Daoy (cell line): ENCODE results near the gene TSPY3. TPM values are rescaled to one million over a fixed set of nuclear protein-coding genes. Genes with fewer than 3 reads are reported as not detected.
"Not testable (repeated sequence)": the region's sequence is repeated elsewhere in the genome, so short reads cannot be mapped to it uniquely, and the experiment has no call there.

Experiments used
- DNase-seq: peaks from one replicate; pipeline ENCODE4 v3.0.0-alpha.2; 2015; ENCODE audit warnings: low read depth
- total RNA-seq: library from RNA; depleted of rRNA; stranded (reverse); fragments of >200 nt; shearing (Covaris generic); gene quantifications from 2 replicates; pipeline ENCODE4 v1.2.3, GENCODE V29; 2014; rRNA removed

TSPY3 gene
- total RNA-seq, result not detected in 2 replicates

- not testable (repeated sequence) for DNase-seq
Measured at GRCh38 chrY:9398121-9398520, at the start of gene TSPY3. TSS of gene TSPY3 (plus strand) at chrY:9398421. CDS start at chrY:9398467, 46 bp downstream.

GRCh38 chrY:9357497-9357896 is 40.7 kb upstream of the TSPY3 start, which contains the start of gene TSPY8:
TSS of gene TSPY8 (plus strand) at chrY:9357797. CDS start at chrY:9357843, 46 bp downstream.
- DNase-seq, result not testable (repeated sequence)

GRCh38 chrY:9396527-9396926 is 1.7 kb upstream of the TSPY3 start:
- not testable (repeated sequence) for DNase-seq

Other genes starting within 250 kb of the TSPY3 start
- gene TSPY4, start 61.0 kb upstream of the TSPY3 start, total RNA-seq, result not detected in 2 replicates
- not detected in 2 replicates for gene TSPY8, start 40.6 kb upstream of the TSPY3 start, total RNA-seq
- gene TSPY1, start 68.5 kb downstream of the TSPY3 start, total RNA-seq, result not detected in 2 replicates
- not detected in 2 replicates for gene TSPY9, start 88.8 kb downstream of the TSPY3 start, total RNA-seq
- gene TSPY10, start 129.5 kb downstream of the TSPY3 start, total RNA-seq, result not detected in 2 replicates